NCI-H1105 treated with DMSO at 0.1 percent for 48 hours (cell line): ENCODE results near the gene UBAP2L.
"Not testable (repeated sequence)": the region's sequence is repeated elsewhere in the genome, so short reads cannot be mapped to it uniquely, and the experiment has no call there.

Source experiments
- DNase-seq: peaks from one replicate; lab custom pipeline; 2025; lab: John Stamatoyannopoulos, UW

Gene UBAP2L

GRCh38 chr1:154205778-154206177 lies 15.0 kb upstream of the UBAP2L start:
- not testable (repeated sequence) for DNase-seq

DNA sequence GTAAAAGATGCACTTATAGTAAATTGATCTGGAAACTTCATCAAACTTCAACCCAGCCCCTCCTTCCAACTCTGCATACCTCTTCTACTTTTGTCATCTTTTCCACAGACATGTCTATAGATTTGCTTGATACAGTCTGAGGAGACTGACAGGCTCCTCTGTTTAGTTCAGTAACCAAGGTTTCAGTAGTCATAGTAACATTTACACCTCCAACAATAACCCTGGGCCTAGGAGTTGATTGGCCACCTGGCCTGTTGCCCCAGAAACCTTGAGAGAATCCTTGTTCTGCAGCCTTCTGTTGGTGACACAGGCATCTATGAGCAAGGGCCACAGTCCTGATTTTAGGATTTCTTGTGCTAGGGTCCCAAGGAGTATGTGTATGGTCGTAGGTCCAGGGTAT lies 14.6 kb upstream of the UBAP2L start, which contains the start of gene CFAP141:
TSS of gene CFAP141 (minus strand) at position 138 of the 400 bp plus-strand sequence. CDS start at position 112, 26 bp downstream.
- peak; percentile 49 for DNase-seq

- DNase-seq: no peak
These were observed 13.5 kb upstream of the UBAP2L start for GRCh38 chr1:154207262-154207661.

- no peak for DNase-seq
These were observed 11.9 kb upstream of the UBAP2L start for GRCh38 chr1:154208677-154209388.

- DNase-seq: no peak
These were observed 8.7 kb upstream of the UBAP2L start for GRCh38 chr1:154212083-154212482.

GRCh38 chr1:154213274-154213673 lies 7.5 kb upstream of the UBAP2L start:
- DNase-seq: no peak

DNA sequence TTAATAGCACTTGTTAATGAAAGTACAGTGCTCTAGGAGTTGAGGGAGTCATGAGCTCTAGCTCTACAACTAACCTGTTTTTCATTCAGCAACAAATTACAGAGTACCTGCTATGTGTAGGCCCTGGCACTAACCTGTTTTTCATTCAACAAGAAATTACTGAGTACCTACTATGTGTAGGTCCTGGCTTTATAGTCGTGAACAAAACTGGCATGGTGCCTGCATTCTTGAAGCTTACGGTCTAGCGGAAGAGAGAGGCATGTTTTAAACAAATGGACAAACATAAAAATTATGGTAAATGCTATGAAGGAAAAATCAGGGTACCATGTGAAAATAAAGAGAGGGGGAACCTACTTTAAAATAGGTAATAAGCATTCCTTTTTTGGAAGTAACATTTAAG lies 2.2 kb upstream of the UBAP2L start:
- no peak for DNase-seq

DNA sequence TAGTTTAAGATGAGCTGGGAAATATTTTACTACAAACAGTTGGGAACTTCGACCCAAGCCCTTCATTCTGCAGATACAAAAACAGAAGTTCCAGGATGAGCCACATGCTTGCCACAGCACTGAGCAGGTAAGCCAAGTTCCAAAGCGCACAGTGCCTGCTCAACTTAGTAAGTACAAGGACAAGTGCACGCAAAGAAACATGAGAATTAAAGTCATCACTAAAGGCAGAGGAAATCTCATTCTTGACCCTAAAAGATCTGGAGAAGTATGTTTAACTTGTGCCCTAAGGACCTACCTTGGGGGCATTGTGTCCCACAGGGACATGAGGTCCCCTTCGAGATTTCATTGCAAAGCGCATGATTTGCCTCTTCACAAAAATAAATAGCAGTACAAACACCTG lies 1.2 kb upstream of the UBAP2L start:
- no peak for DNase-seq

GRCh38 chr1:154220970-154221277 lies 169 bp downstream of the UBAP2L start:
- no peak for DNase-seq

DNA sequence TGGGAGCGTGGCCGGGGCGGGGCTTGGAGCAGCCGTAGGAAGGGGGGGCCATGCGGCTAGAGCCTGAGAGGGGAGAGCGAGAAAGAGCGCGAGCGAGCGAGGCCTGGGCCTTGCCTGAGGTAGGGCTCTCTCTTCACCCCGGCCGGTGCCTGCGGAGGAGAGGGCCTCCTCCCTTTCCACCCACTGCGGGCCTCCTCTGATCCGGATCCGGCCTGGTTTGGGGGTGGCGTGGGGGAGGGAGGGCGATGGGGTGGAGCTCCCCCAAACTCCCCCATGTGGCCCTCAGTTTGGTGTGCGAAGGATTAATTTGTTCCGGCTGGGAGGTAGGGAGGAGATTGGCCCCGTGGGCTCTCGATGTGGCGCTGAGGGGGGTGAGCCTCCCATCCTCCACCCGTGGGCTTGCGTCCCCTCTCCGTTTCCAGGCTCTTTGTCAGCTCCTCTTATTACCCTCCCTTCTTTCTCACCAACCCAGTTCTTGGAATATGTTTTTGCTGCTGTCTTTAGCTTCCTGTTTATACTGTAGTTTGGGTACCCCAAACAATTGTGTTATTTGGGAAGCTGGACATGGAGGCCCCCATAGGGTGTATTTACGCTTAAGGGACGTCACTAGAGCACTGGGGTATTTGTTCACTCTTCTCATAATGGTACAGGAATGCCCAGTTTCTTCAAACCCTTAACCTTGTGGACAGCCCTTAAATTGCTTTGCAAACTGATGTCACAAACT lies 685 bp downstream of the UBAP2L start:
- DNase-seq: peak; percentile 9

- no peak for DNase-seq
These were observed 1.8 kb downstream of the UBAP2L start for GRCh38 chr1:154222518-154222917.

- DNase-seq: no peak
These were observed 2.2 kb downstream of the UBAP2L start for GRCh38 chr1:154222918-154223317.

DNA sequence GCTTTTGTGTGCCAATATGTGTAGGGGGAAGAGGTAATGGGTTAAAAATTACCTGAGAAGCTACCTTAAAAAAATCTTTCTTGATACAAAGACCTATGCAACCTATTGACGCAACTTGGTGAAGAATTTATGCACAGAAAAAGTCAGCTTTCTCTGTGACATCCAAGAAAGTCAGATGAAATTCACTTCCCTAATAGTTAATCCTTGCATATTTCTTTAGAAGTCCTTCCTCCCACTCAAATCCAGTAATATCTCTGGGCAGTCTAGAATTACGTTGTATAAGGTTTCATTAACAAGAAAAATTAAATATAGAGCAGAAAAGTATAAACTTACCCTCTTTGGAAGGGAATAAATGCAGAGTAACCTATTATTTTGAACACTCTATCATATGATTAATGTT lies 2.9 kb downstream of the UBAP2L start:
- no peak for DNase-seq

DNA sequence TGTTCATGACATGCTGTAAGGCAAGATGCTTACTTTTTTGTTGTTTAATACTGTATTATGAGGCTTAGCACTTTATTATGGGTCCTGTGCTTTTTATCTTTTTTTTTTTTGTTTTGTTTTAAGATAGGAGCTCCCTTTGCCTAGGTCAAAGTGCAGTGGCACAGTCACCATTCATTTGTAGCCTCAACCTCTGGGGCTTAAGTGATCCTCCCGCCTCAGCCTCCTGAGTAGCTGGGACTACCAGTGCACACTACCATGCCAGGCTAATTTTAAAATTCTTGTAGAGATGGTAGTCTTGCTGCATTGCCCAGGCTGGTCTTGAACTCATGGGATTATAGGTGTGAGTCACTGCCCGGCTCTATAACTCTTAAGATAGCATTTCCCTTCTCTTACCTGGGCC lies 4.6 kb downstream of the UBAP2L start:
- no peak for DNase-seq

GRCh38 chr1:154231112-154231511 lies 10.4 kb downstream of the UBAP2L start:
- DNase-seq: not testable (repeated sequence)

GRCh38 chr1:154233127-154233526 lies 12.4 kb downstream of the UBAP2L start:
- not testable (repeated sequence) for DNase-seq

GRCh38 chr1:154236855-154237254 lies 16.1 kb downstream of the UBAP2L start:
- DNase-seq: no peak

DNA sequence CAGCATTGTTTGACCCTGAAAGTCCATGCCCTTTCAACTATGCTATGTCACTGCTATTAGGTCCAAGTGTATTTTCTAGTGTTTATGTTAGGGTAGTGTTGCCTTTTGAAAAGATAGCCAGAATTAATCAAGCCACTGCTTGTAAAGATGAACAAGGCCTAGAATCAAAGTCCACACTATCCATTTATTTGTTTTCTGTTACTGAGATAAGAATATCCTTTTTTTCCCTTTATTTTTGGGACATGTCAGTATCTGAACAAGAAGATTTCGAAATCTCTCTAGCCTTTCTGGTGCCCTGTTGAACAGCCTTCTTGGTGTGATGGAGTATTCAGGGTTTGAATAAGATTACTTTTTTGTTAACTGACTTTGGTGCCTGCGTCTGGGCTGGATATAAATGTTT lies 16.7 kb downstream of the UBAP2L start:
- DNase-seq: no peak

GRCh38 chr1:154237880-154238506 lies 17.2 kb downstream of the UBAP2L start:
- DNase-seq: no peak

DNA sequence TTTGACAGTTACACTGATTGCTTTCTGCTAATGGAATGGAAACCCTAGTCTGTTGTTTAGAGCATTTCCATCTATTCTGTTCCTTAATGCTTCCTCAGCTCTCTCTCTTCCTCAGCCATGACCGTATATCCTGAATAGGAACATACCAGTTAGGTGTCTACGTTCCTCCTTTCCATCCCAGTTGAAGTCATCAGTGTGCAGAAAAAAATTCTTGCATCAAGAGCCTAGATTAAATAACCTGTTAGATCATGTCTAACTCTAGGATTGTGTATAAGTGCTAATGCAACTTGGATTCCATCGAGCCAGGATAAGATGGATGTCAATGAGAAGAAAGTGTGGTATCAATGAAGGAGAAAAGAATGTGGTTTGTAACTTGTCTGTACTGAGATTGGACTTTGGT lies 18.7 kb downstream of the UBAP2L start:
- DNase-seq: no peak

- no peak for DNase-seq
These were observed 19.6 kb downstream of the UBAP2L start for GRCh38 chr1:154240294-154240833.

DNA sequence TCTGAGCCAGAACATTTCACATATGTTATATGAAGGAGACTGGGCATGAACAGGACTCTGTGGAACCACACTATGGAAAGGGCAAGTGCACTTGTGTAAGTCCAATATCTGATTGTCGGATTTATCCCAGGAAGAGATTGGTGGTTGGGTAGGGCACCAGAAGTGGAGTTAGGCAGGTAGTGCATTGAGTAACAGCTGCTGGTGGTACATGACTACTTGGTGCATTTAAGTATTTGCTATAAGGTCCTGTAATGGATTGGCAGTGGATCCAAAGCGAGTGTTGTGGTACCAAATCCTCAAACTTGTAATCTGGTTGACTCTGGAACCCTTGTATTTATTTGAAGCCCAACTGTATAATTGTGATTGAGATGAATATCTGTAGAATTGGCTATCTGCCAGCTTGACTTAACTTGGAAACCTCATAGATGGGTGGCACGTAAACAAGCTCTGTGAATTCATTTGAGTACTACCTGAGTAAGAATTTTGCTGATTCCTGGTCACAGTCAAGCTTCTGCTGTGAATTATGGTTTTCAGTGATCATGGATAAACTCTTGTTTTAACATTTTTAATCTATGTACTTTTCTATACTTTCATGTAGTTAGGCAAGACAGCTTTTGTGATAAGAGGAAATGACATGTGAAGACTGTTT lies 21.1 kb downstream of the UBAP2L start:
- peak; percentile 23 for DNase-seq
